SK-N-SH (cell line): Measurements from ENCODE around the gene HMG20A. TPM values are rescaled to one million over a fixed set of nuclear protein-coding genes. Genes with fewer than 3 reads are reported as not detected.

Experiments used
- CTCF ChIA-PET: fragments of 300-600, 350-600 bp; formaldehyde crosslinking; extraction: SDS; loops from one replicate; lab custom pipeline; 2021; lab: Yijun Ruan, JAX
- POLR2A ChIA-PET: fragments of 350-600 bp; sonication (Branson Sonifier 250); formaldehyde crosslinking; extraction: SDS; loops from one replicate; lab custom pipeline; 2020; ENCODE audit warnings: antibody characterized with exemption, inconsistent platforms; lab: Yijun Ruan, JAX
- DNase-seq: peaks from one replicate; pipeline ENCODE4 v3.0.0; 2012
- H2AFZ ChIP-seq: fragments of 200-600 bp; sonication (generic); 2 replicates; pipeline ENCODE4 v1.8.1; 2016; ENCODE audit warnings: antibody characterized with exemption, mild to moderate bottlenecking, low read depth
- H3F3A ChIP-seq: fragments of 200-600 bp; sonication (generic); replicated peaks from 2 replicates; pipeline ENCODE3; 2016; ENCODE audit warnings: antibody characterized with exemption, mild to moderate bottlenecking; ENCODE audit not compliant: insufficient read depth
- H3K27ac ChIP-seq, 2 experiments: fragments of 200-500 bp in 1 of 2; fragments of 200-600 bp in 1 of 2; sonication (Bioruptor generic) in 1 of 2; sonication (generic), shearing (Covaris generic) in 1 of 2; 2 replicates each; pipeline versions ENCODE4 v1.5.1 to v1.6.1; 2014 to 2016; ENCODE audit warnings: low read depth in 2 of 2, inconsistent platforms in 1 of 2, low read length in 1 of 2, mild to moderate bottlenecking in 1 of 2, mixed read lengths in 1 of 2
- H3K27me3 ChIP-seq: fragments of 200-600 bp; sonication (generic), shearing (Covaris generic); 2 replicates; pipeline ENCODE4 v1.6.1; 2016; ENCODE audit warnings: mixed run types; ENCODE audit not compliant: insufficient read depth
- H3K36me3 ChIP-seq, 2 experiments: fragments of 200-500 bp in 1 of 2; fragments of 200-600 bp in 1 of 2; sonication (Bioruptor generic) in 1 of 2; sonication (generic) in 1 of 2; replicated peaks in 1 of 2; 2 replicates each; pipeline versions ENCODE3 to v1.5.1; 2014 to 2016; ENCODE audit warnings: low read length in 1 of 2, mild to moderate bottlenecking in 1 of 2; ENCODE audit not compliant: insufficient read depth in 2 of 2, control insufficient read depth in 1 of 2
- H3K4me1 ChIP-seq, 2 experiments: fragments of 200-500 bp in 1 of 2; fragments of 200-600 bp in 1 of 2; sonication (Bioruptor generic) in 1 of 2; sonication (generic), shearing (Covaris generic) in 1 of 2; 2 replicates each; pipeline versions ENCODE4 v1.5.1 to v1.6.1; 2014 to 2016; ENCODE audit warnings: low read depth in 1 of 2, low read length in 1 of 2, mixed run types in 1 of 2; ENCODE audit not compliant: insufficient read depth in 2 of 2, control insufficient read depth in 1 of 2
- H3K4me2 ChIP-seq: fragments of 200-600 bp; sonication (generic), shearing (Covaris generic); 2 replicates; pipeline ENCODE4 v1.6.1; 2017; ENCODE audit warnings: mixed run types
- H3K4me3 ChIP-seq, 2 experiments: fragments of 200-500 bp in 1 of 2; fragments of 200-600 bp in 1 of 2; sonication (Bioruptor generic) in 1 of 2; sonication (generic), shearing (Covaris generic) in 1 of 2; 2 replicates each; pipeline versions ENCODE4 v1.5.1 to v1.8.1; 2014 to 2016; ENCODE audit warnings: low read depth in 2 of 2, inconsistent platforms in 1 of 2, low read length in 1 of 2, mild to moderate bottlenecking in 1 of 2, mixed read lengths in 1 of 2, moderate library complexity in 1 of 2
- H3K79me2 ChIP-seq: fragments of 200-600 bp; sonication (generic); 2 replicates; pipeline ENCODE4 v1.8.1; 2017; ENCODE audit warnings: mild to moderate bottlenecking; ENCODE audit not compliant: insufficient read depth
- H3K9ac ChIP-seq: fragments of 200-600 bp; sonication (generic); 2 replicates; pipeline ENCODE4 v1.6.1; 2017; ENCODE audit warnings: mixed run types
- H3K9me2 ChIP-seq: fragments of 200-600 bp; sonication (generic); 2 replicates; pipeline ENCODE4 v1.6.1; 2017; ENCODE audit warnings: mixed run types
- H3K9me3 ChIP-seq: fragments of 200-600 bp; sonication (generic); 2 replicates; pipeline ENCODE4 v1.6.1; 2017; ENCODE audit warnings: mixed run types, mild to moderate bottlenecking, moderate library complexity
- H4K20me1 ChIP-seq: fragments of 200-600 bp; sonication (generic); 2 replicates; pipeline ENCODE4 v1.6.1; 2017; ENCODE audit warnings: mild to moderate bottlenecking, mixed run types; ENCODE audit not compliant: insufficient read depth
- EZH2phosphoT487 ChIP-seq: fragments of 200-600 bp; sonication (generic); IDR thresholded peaks from 2 replicates; pipeline ENCODE4 v1.6.1; 2017; ENCODE audit warnings: low read depth, mixed run types, mild to moderate bottlenecking, antibody characterized with exemption, moderate library complexity, borderline replicate concordance
- FOXJ3 ChIP-seq: sonication (generic); formaldehyde crosslinking; IDR thresholded peaks from 2 replicates; pipeline ENCODE4 v1.5.1; 2020; ENCODE audit warnings: mild to moderate bottlenecking, missing genetic modification reagents
- FOXM1 ChIP-seq: IDR thresholded peaks from 2 replicates; pipeline ENCODE4 v1.4.0; 2012; ENCODE audit warnings: low read depth, mild to moderate bottlenecking
- MAX ChIP-seq: IDR thresholded peaks from 2 replicates; pipeline ENCODE4 v1.4.0; 2012; ENCODE audit warnings: low read depth
- MEF2A ChIP-seq: IDR thresholded peaks from 2 replicates; pipeline ENCODE4 v1.4.0; 2012; ENCODE audit warnings: low read depth, borderline replicate concordance
- PBX3 ChIP-seq: IDR thresholded peaks from 2 replicates; pipeline ENCODE4; 2012
- RFX5 ChIP-seq: IDR thresholded peaks from 2 replicates; pipeline ENCODE4 v1.6.1; 2012; ENCODE audit warnings: mild to moderate bottlenecking, improper control_type of control experiment, low read length
- TAF1 ChIP-seq: IDR thresholded peaks from 2 replicates; pipeline ENCODE4 v1.6.1; 2012; ENCODE audit warnings: low read depth, mild to moderate bottlenecking, low read length, moderate library complexity, borderline replicate concordance
- USF1 ChIP-seq: IDR thresholded peaks from 2 replicates; pipeline ENCODE4 v1.4.0; 2012; ENCODE audit warnings: low read depth, borderline replicate concordance
- WGBS: methylation state at CpG from one replicate; pipeline ENCODE4 v1.1.6; 2017; ENCODE audit warnings: low lambda C conversion rate; 5-methylcytosine and 5-hydroxymethylcytosine counted together
- polyA plus RNA-seq, 3 experiments: library from polyadenylated mRNA; depleted of rRNA; stranded (reverse); fragments of >200 nt; gene quantifications; 2 replicates each; pipeline ENCODE4 v1.2.3, GENCODE V29; 2012
- TF ChIP-seq, protein P1 (sequence below): IDR thresholded peaks from 2 replicates; pipeline ENCODE4 v1.6.1; 2012; ENCODE audit warnings: mild to moderate bottlenecking, low read depth, low read length, moderate library complexity
- TF ChIP-seq, protein P2 (sequence below): fragments of 150-350 bp; IDR thresholded peaks from 2 replicates; pipeline ENCODE4 v1.6.1; 2017; ENCODE audit warnings: antibody characterized with exemption, low read length, low read depth, borderline replicate concordance

The HMG20A gene
- polyA plus RNA-seq, 1 of the 3 experiments (the other 2 are of a cell fraction), result 27.7 TPM

DNA sequence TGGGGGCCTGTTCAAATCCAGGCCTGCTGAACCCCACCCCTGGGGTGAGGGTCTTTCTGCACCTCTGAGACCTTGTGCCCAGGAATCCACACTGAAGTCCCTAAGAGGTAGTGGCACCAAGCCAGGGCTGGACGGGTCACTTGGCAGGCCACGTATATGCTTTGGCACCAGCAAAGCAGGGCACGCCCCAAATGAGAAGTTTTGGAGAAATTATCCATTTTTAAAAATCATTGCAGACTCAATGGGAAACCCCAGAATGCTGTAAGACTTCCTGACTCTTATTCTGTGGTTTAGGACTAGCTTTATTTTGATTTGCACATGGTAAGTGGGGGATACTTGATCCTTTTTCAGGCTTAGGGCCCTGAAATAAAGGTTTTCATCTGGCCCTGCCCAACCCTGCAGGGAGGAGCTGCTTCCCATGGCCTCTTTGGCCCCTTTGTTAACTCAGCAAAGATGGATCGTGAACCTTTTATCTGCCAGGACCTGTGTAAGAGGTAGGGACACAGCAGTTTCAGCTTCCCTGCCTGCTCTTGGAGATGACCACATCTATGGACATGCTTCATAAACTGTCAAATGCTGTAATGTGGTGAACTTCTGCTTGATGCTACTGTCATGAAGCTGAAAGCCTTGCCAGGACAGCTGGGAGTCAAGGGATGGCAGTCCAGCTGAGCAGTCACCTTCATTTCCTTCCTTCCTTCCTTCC, 88.0 kb downstream of the HMG20A start (continued):
- TF ChIP-seq, protein P1, sequence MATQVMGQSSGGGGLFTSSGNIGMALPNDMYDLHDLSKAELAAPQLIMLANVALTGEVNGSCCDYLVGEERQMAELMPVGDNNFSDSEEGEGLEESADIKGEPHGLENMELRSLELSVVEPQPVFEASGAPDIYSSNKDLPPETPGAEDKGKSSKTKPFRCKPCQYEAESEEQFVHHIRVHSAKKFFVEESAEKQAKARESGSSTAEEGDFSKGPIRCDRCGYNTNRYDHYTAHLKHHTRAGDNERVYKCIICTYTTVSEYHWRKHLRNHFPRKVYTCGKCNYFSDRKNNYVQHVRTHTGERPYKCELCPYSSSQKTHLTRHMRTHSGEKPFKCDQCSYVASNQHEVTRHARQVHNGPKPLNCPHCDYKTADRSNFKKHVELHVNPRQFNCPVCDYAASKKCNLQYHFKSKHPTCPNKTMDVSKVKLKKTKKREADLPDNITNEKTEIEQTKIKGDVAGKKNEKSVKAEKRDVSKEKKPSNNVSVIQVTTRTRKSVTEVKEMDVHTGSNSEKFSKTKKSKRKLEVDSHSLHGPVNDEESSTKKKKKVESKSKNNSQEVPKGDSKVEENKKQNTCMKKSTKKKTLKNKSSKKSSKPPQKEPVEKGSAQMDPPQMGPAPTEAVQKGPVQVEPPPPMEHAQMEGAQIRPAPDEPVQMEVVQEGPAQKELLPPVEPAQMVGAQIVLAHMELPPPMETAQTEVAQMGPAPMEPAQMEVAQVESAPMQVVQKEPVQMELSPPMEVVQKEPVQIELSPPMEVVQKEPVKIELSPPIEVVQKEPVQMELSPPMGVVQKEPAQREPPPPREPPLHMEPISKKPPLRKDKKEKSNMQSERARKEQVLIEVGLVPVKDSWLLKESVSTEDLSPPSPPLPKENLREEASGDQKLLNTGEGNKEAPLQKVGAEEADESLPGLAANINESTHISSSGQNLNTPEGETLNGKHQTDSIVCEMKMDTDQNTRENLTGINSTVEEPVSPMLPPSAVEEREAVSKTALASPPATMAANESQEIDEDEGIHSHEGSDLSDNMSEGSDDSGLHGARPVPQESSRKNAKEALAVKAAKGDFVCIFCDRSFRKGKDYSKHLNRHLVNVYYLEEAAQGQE, result no peak
- TF ChIP-seq FOXM1 (no peak), EZH2phosphoT487 (no peak), USF1 (no peak), MEF2A (no peak), TAF1 (no peak)
- TF ChIP-seq, protein P2, sequence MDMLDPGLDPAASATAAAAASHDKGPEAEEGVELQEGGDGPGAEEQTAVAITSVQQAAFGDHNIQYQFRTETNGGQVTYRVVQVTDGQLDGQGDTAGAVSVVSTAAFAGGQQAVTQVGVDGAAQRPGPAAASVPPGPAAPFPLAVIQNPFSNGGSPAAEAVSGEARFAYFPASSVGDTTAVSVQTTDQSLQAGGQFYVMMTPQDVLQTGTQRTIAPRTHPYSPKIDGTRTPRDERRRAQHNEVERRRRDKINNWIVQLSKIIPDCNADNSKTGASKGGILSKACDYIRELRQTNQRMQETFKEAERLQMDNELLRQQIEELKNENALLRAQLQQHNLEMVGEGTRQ, result no peak

DNA sequence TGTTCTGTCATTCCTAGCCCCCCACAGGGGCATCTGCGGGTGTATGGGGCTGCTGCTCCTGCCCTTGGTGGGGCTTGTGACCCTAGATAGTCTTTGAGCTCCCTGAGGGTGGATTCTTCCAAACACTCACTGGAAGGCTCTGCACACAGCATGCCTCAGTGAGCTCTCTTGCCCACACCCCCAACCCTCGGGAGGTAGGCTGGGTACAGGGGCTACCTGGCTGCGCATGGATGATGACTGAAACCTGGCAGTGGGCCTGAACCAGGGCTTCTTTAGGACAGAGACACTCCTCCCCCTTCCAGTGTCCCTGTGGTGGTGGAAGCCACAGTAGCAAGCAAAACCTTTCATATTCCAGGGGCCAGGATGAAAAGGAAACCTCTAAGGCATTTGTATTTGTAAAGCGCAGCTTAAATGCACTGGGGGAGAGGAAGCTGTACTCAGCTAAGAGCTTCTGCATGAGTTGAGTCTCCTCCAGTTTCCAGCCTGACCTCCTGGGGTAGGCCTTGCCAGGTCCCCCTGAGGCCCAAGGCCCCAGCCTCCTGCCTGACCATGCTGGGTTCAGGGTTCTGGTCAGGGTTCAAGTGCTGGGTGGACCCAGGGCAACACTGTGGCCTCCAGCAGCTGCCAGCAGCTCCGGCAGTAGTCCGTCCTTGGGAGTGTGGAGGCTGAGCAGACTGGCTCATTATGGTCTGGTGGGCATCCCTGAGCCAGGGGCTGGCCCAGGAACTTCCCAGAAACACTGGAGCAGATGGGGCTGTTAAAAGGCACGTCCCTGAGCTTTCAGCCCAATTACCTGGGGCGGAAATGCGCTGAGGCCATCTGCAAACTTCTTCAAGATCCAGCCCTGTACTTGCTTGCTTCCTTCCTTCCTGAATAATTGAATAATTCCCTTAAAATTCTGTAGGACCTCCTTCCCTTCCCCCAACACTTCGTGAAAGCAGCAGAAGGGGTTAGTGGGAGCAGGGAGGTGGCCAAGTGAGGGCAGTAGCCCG, 89.7 kb downstream of the HMG20A start:
- 89% methylated on average over 8 of the region's 11 CpGs for WGBS
- Histone ChIP-seq H4K20me1 (no peaks in the 10 kb centered on the region), H3K9me2 (no peaks in the 10 kb centered on the region), H3K4me3 (no peak overlapping the region), H3K27ac (no peak overlapping the region), H2AFZ (no peak overlapping the region), H3K36me3 (no peaks in the 10 kb centered on the region), H3F3A (peaks cover 3% of the 10 kb centered on the region), H3K79me2 (no peaks in the 10 kb centered on the region), H3K9ac (no peak overlapping the region), H3K4me1 (peaks cover 12 to 20% of the 10 kb centered on the region in 2 experiments; a peak in 2 of 4 replicates), H3K9me3 (0 out of 2 replicates have a peak, but pooled peaks cover 3% of the 10 kb centered on the region), H3K27me3 (no peaks in the 10 kb centered on the region), H3K4me2 (no peak overlapping the region)
- POLR2A ChIA-PET, result no interaction called here
- no peak for DNase-seq
- TF ChIP-seq MAX (no peak), RFX5 (no peak), FOXJ3 (CRISPR knock-in tag) (no peak), PBX3 (no peak)
- CTCF ChIA-PET, result interaction anchor here (0.7 to 2.5 kb wide), 4 partner anchors 12 to 416 kb away, joined by 3 to 10 read pairs (median 8); no protein-coding TSS in a partner anchor
